Stimulated activated CD8-positive, alpha-beta memory T cell treated with anti-CD3 and anti-CD28 coated beads, Interleukin-12 subunit alpha, Interleukin-12 subunit beta, amount 100 ng/mL, for 24 hours (primary cell): ENCODE data around the gene WWOX.

Experiments
- DNase-seq: peaks from one replicate; pipeline ENCODE4 v3.0.0-alpha.2; 2020; ENCODE audit errors: extremely low read depth

Gene WWOX

GRCh38 chr16:78195797-78196196 lies 96.3 kb downstream of the WWOX start:
- no peak for DNase-seq

DNA sequence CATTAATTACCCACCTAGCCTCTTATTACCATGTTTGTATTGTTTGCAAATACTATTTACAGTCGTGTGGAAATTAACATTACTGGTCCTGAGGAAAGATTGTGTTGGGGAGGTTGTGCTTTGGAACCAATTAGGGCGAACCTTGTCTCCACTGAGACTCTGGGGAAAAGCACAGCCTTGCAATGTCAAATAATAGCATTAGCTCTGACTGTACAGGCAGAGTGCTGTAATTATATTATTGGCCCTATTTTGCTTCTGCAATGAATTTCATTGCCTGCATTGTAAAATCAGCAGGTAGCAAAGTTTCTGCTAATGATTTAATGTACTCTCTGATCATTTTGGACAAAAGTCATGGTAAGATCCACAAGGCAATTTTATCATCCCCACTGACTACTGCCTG lies 97.0 kb downstream of the WWOX start:
- no peak for DNase-seq

DNA sequence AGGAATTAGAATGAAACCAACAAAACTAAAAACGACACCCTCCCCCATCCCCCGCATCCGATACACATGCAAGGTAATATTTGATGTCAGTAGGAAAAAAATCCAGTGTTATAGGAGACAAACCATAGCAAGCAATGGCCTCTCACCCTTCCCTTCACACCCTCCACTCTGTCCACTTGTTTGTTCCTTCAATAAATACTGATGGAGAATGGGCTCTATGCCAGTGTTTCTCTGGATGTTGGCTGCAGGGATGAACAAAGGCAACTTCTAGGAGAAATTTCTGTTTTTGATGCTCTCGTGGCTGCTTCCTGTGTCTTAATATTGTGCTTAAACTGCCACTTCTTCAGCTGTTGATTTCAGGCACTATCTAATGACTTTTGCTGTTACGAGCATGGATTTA lies 98.8 kb downstream of the WWOX start:
- DNase-seq, result no peak

DNA sequence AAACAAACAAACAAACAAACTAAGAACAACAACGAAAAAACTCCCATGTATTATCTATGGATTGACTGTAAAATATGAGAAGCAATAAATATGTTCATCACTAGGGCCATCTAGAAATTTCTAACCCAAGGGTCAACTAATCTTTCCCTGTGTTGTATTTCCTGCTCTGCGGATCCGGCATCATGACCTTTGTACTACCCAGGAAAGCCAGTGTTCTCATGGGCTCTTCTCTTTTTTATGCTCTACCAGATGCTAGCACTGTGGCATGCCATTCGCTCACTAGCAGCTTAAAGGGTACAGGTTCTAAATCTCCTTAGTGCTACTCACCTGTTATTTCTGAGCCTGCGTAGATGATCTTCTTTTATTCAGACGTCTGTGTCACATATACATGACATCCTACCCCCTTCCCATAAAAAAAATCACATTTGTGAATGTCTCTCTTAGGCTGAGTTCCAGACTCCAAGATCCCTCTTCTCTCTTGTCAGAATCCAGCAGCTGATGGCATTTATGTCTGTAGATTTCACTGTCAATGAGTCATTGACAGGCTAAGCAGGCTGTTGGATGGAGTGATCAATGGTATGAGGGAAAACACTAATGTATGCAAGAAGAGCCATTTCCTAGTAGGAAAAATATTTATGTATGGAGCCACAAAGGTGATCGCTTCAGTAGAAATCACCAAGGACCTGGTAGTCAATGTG lies 100.0 kb downstream of the WWOX start:
- no peak for DNase-seq

DNA sequence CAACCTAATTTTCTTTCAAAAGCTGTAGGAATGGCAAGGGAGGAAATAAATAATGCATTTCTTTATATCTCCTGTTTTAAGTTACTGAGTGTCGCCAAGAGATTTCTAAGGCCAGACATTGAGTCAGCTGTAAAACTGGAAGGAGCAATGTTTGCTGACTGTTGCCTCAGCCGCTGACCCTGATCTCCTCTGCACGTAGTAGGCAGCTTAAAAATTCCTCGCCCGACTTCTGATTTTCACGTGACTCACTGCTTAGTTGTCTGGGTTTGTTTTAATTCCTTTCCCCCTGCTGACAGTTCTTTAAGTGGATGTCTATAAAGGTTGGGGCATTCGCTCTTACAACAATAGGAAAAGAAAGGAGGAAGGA lies 100.6 kb downstream of the WWOX start:
- no peak for DNase-seq

- DNase-seq, result no peak
Observed at GRCh38 chr16:78200623-78201096, 101.2 kb downstream of the WWOX start.

- DNase-seq, result no peak
Observed at GRCh38 chr16:78205506-78205905, 106.1 kb downstream of the WWOX start.

DNA sequence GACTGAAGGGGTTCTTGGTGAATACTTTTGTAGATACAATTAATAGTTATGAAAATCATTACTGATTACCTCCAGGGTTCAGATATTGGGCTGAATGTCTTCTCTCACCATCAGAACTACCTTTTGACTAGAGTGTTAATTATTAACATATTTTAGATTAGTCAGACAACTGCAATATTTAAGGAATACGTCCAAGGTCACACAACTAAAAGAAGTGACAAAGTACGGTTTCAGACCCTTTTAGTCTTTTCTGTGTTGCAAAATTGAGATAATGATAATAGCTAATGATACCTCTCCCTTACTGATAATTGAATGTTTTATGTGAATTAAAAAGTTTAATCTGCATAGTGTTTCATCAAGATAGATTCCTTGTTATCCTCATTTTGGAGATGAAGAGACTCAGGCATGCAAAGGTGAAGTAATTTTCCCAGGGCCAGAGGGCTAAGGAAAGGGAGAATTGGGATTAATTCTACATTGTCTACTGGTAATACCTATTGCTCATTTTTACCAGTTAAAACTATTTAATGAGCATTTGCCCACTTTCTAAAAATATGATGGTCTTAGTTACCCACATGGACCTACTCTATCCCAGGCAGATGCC lies 107.3 kb downstream of the WWOX start:
- no peak for DNase-seq

GRCh38 chr16:78209951-78210661 lies 110.7 kb downstream of the WWOX start:
- no peak for DNase-seq

DNA sequence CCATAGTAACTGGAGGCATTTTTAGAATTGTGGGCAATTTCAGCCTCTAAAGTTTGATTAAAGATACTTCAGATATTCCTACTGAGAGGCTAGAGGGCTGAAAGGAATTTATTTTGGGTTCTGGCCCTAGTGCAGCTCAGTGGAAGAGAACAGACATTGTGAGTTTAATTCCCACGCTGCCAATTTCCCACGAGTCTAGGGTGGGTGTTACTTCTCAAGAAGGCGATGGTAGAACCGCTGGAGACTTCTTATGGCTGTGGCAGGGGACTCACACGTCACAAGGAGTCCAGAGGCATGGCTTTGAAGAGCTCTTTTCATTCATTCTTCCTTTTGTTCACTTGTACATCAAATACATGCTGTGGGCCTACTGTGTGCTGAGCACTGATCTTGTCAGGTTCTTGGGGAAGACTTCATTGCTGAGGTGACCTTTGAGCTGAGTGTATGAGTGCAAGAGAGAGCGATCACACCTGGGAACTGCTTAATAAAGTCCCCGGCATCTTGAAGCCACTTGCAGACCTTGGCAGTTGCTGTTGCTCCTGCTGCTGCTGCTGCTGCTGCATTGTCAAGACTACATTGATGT lies 111.7 kb downstream of the WWOX start:
- DNase-seq, result no peak

- no peak for DNase-seq
Observed at GRCh38 chr16:78211946-78212345, 112.5 kb downstream of the WWOX start.

- no peak for DNase-seq
Observed at GRCh38 chr16:78212674-78213073, 113.2 kb downstream of the WWOX start.

- no peak for DNase-seq
Observed at GRCh38 chr16:78213751-78214150, 114.3 kb downstream of the WWOX start.

DNA sequence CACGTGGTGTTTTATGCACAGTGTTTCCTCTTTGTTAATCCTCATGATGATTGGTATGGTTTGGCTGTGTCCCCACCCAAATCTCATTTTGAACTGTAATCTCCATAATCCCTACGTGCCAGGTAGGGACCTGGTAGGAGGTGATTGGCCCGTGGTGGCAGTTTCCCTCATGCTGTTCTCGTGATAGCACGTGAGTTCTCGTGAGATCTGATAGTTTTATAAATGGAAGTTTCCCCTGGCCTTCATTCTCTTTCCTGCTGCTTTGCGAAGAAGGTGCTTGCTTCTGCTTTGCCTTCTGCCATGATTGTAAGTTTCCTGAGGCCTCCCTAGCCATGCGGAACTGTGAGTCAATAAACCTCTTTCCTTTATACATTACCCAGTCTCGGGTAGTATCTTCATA lies 115.8 kb downstream of the WWOX start:
- no peak for DNase-seq

DNA sequence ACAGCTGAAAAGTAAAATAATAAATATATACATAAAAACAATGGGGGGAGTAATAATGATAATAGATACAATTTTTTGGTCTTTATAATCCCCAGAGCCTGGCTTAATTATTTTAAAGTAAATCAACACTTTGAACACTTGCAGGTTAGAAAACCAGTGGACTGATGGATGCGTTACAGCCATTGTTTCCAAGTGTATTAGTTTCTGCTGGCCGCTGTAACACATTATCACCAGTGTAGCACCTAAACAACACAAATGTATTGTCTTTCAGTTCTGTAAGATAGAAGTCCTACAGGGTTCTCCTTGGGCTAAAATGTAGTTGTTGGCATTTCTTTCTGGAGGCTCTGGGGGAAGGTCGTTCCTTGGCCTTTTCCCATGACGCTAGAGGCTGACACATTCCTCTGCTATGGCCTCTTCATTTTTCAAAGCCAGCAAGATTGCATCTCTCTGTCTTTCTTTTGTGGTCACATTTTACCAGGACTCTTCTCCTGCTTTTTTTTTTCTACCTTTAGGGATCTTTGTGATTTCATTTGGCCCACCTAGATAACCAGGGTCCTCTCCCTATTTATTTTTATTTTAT lies 116.8 kb downstream of the WWOX start:
- no peak for DNase-seq

DNA sequence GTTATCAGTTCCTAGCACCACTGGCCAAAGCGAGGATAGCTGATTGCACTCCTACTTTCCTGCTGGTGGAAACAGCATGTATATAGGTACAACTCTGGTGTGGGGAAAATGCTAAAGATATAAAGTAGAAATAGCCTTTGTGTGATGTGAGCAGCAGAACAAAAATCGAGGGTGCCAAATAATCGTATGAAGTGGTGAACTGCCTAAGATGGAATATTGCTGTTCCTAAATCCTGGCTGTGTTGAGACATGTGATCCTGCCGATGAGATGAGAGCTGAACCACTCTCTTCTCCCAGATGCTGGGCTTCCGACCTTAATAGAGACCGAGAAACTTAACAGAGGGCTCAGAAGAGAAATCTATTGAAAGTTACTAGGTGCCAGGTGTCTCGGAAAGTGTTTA lies 117.8 kb downstream of the WWOX start:
- DNase-seq, result no peak

GRCh38 chr16:78218279-78218678 lies 118.8 kb downstream of the WWOX start:
- no peak for DNase-seq

- no peak for DNase-seq
Observed at GRCh38 chr16:78218856-78219651, 119.6 kb downstream of the WWOX start.

DNA sequence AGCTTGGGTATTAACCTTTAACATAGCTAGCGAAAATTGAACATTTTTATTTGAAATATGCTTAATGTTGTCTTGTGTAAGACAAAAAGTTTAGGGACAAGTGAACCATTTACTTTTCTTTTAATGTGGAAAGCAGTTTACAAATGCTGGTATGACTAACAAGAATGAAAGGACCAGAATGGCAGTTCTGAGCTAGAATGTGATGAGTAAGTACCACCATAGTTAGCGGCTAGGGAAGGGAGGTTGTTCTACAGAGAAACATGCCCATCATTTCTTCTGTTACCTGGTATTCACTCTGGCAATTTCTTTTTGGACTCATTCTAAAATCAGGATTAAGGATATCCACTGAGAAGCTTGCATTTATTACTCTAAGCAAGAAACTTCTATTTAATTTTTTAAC lies 121.1 kb downstream of the WWOX start:
- DNase-seq, result no peak

GRCh38 chr16:78221892-78222291 lies 122.4 kb downstream of the WWOX start:
- no peak for DNase-seq

DNA sequence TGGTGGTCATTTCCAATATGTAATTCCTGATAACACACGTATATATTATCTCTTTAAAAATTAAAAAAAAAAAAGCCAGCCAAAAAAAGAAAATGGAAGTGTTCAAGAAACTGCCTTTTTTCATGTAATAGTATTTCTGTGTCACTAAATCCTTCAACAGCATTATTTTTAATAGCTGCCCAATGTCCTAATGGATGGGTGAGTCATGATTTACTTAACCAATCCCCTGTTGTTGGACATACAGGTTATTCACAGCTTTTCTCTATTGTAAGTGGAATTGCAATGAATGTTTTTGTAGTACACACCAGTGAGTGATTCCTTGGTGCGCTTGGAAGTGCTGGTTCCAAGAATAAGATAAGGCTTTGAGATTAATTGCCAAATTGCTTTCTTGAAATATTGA lies 124.9 kb downstream of the WWOX start:
- DNase-seq, result no peak

DNA sequence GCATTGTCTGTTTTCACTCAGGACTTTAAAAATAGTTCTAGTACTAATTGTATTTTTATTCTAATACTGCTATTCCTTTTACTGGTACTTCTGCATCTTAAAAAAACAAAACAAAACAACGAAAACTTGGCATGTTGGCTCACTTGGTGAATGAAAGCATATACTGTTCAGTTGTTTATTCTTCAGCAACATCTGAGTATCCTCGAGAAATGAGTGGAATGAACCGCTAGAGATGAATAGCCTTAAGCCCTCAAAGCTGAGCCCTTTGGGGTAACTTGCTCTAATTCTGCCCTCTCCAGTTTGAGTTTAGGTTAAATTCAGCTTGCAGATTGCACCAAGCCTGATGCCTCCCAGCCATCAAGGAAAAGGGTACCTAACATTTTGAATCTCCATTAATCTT lies 126.5 kb downstream of the WWOX start:
- DNase-seq, result no peak
